HEK293T (cell line): ENCODE measurements around the gene KRT14.
"Not testable (repeated sequence)": the region's sequence is repeated elsewhere in the genome, so short reads cannot be mapped to it uniquely, and the experiment has no call there.

ENCODE experiments used
- BHLHE40 ChIP-seq: fragments of 450-650 bp; IDR thresholded peaks from 2 replicates; pipeline ENCODE4 v1.6.1; 2016; ENCODE audit warnings: mild to moderate bottlenecking, moderate library complexity, borderline replicate concordance
- FOXA1 ChIP-seq: fragments of 450-650 bp; IDR thresholded peaks from 2 replicates; pipeline ENCODE4 v1.6.1; 2016; ENCODE audit warnings: mild to moderate bottlenecking
- HDGF ChIP-seq: fragments of 450-650 bp; IDR thresholded peaks from 2 replicates; pipeline ENCODE4 v1.6.1; 2017; ENCODE audit warnings: antibody characterized with exemption, borderline replicate concordance
- TARDBP ChIP-seq: fragments of 450-650 bp; IDR thresholded peaks from 2 replicates; pipeline ENCODE4 v1.6.1; 2016

DNA sequence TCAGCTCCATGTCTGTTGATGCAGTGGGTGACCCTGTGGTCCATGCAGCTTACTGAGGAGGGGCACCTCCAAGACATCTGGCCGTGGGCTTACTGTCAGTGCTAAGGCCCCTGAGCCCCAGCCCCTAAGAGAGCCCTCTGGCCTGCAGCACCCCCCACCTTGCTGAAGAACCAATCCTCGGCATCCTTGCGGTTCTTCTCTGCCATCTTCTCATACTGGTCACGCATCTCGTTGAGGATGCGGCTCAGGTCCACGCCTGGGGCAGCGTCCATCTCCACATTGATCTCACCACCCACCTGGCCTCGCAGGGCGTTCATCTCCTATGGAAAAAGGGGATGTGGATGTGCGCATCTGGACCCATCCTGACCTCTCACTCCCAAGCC, 34.7 kb upstream of the KRT14 start:
- not testable (repeated sequence) for TF ChIP-seq TARDBP, BHLHE40, HDGF, FOXA1
